Measurements from ENCODE around the gene FXYD6.

The FXYD6 gene

DNA sequence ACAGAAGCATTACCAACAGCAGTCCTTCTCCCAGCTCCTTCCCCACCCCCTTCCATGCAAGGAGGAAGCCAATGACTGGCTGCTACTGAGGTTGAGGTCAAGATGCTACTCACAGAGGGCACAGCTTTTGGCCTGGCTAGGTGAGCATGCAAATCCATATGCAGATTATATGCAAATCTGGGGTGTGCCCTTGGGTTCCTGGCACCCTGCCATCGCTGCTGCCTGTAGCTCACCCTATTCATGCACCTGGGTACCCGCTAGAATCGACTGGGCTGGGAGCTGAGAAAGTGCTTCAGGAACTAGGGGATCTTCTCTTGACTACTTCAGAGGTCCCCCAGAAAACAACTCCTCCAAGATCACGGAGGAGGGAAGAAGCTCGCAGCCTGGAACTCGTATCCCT is 83.5 kb downstream of the FXYD6 start:
- DNase-seq (ENCODE audit: low read depth) = no peak

DNA sequence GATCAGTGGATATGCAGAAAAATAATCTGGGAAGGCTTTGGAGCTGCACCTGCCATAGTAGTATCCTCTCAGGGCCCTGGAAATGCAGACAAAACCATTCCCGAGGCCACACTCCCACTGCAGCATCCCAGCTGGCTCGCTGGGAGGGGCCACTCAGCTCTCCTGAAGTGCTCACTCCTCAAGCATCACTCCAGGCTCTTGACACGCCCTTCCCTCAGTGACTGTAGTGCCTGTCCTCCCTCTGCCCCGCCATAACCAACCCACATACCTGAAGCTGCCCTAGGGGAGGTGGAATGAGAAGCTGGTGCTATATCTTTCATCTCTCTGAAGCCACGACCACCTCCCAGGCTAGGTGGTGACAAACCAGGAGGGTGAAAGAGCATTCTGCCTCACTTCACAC is 84.2 kb downstream of the FXYD6 start:
- no peak for DNase-seq (ENCODE audit: low read depth)

- DNase-seq (ENCODE audit: low read depth) = no peak
Observed at GRCh38 chr11:117790279-117790678, 86.2 kb downstream of the FXYD6 start.

- no peak for DNase-seq (ENCODE audit: low read depth)
Observed at GRCh38 chr11:117789241-117789640, 87.2 kb downstream of the FXYD6 start.

Data from activated gamma-delta T cell treated with anti-CD3 and anti-CD28 coated beads, Interleukin-2, amount 50 U/mL, for 16 hours (primary cell).